ENCODE measurements around the gene CARD6.

DNA sequence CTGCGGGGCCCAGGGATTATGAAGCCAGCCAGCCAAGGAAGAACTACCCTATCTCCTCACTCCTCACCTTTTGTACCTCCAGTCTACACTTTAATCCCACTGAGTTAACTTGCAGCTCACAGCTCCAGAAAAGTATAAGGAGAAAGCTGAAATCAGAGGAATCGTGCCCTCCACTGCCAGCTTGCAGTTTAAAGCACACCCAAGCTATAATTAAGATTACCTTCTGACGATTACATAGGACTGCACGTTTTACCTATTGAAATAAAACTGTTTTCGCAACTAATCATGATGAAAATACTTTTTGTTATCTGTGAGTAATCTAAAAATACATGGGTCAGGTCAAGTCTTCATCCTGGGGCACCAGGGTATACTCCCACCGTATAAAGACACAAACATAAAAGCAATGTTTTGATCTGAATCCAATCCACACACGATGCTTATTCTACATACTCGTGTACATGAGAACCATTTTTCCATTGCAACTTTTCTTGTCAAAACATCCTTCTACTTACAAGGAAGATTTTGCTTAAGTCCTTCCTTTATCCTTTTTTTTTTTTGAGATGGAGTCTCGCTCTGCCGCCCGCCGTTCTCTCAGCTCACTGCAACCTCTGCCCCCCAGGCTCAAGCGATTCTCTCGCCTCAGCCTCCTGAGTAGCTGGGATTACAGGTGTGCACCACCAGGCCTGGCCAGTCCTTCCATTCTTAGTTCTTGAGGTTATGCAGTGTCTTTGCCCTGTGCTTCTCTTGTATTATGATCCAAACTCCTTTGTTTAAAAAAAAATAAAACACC lies 13.8 kb upstream of the CARD6 start:
- TF ChIP-seq, protein P1, sequence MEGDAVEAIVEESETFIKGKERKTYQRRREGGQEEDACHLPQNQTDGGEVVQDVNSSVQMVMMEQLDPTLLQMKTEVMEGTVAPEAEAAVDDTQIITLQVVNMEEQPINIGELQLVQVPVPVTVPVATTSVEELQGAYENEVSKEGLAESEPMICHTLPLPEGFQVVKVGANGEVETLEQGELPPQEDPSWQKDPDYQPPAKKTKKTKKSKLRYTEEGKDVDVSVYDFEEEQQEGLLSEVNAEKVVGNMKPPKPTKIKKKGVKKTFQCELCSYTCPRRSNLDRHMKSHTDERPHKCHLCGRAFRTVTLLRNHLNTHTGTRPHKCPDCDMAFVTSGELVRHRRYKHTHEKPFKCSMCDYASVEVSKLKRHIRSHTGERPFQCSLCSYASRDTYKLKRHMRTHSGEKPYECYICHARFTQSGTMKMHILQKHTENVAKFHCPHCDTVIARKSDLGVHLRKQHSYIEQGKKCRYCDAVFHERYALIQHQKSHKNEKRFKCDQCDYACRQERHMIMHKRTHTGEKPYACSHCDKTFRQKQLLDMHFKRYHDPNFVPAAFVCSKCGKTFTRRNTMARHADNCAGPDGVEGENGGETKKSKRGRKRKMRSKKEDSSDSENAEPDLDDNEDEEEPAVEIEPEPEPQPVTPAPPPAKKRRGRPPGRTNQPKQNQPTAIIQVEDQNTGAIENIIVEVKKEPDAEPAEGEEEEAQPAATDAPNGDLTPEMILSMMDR (IDR thresholded peaks at IDR 0.05) = no peak
- TF ChIP-seq EZH2 (IDR thresholded peaks at IDR 0.05) = no peak
